Lower lobe of right lung (tissue), 2 donors: ENCODE results near the gene C1S. TPM values are rescaled to one million over a fixed set of nuclear protein-coding genes. Genes with fewer than 3 reads are reported as not detected.

Experiments
- ATAC-seq, 2 donors: fragments of 200-7000 bp; cut with Tn5 transposase; one replicate each; pipeline ENCODE4 v1.9.1; 2020 to 2022; ENCODE audit warnings: mild to moderate bottlenecking in 2 of 2, moderate library complexity in 2 of 2
- DNase-seq: peaks from one replicate; pipeline ENCODE4 v3.0.0-alpha.2; 2020
- H3K27ac ChIP-seq: fragments of 200-600 bp; one replicate; pipeline ENCODE4 v1.8.0; 2022
- H3K27me3 ChIP-seq: fragments of 200-600 bp; one replicate; pipeline ENCODE4 v1.8.0; 2022; ENCODE audit warnings: low read depth
- H3K36me3 ChIP-seq: fragments of 200-600 bp; one replicate; pipeline ENCODE4 v1.8.0; 2022; ENCODE audit warnings: mild to moderate bottlenecking
- H3K4me1 ChIP-seq: fragments of 200-600 bp; one replicate; pipeline ENCODE4 v1.8.0; 2022
- H3K4me3 ChIP-seq: fragments of 200-600 bp; one replicate; pipeline ENCODE4 v1.8.0; 2022; ENCODE audit warnings: mild to moderate bottlenecking
- H3K9me3 ChIP-seq: fragments of 200-600 bp; one replicate; pipeline ENCODE4 v1.8.0; 2022
- intact Hi-C: fragments of 100-400 bp; cut with DNase I; formaldehyde crosslinking; loops from one replicate; pipeline ENCODE4 v1.11.0; 2022
- total RNA-seq: library from RNA; stranded (reverse); fragmentation: NEBNext Ultra II Directional; extraction: Animal tissue kit (Norgen Biotek cat#: 25700); gene quantifications from one replicate; pipeline ENCODE4 v1.2.1, GENCODE V29; 2021
- TF ChIP-seq, protein P1 (sequence below): fragments of 200-600 bp; IDR thresholded peaks from one replicate; pipeline ENCODE4 v1.8.0; 2022; ENCODE audit warnings: antibody characterized with exemption, mild to moderate bottlenecking
- donor health status: DM: no; HTN: yes; CAD: no; lungs with severe emphysema.

The C1S gene
- total RNA-seq, 1 donor from 2014 or later = 280 TPM

DNA sequence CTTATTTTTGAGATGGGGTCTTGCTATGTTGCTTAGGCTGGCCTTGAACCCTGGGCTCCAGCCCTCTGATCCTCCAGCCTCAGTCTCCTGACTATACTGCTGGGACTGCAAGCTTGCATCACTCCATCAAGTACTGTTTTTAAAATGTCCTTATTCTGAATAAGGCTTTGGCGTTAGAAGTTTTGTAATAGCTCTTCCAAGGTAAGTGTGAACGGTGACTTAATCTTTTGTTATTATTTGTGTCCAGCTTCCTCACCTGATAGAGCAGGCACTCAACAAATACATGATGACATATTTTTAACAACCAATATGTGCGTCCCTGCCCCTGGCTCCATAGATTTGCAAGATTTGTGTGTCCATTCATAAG lies 47.1 kb downstream of the C1S start:
- no peaks in the 10 kb centered on the region for H3K27me3 ChIP-seq
- no peaks in the 10 kb centered on the region for H3K9me3 ChIP-seq
- TF ChIP-seq, protein P1, sequence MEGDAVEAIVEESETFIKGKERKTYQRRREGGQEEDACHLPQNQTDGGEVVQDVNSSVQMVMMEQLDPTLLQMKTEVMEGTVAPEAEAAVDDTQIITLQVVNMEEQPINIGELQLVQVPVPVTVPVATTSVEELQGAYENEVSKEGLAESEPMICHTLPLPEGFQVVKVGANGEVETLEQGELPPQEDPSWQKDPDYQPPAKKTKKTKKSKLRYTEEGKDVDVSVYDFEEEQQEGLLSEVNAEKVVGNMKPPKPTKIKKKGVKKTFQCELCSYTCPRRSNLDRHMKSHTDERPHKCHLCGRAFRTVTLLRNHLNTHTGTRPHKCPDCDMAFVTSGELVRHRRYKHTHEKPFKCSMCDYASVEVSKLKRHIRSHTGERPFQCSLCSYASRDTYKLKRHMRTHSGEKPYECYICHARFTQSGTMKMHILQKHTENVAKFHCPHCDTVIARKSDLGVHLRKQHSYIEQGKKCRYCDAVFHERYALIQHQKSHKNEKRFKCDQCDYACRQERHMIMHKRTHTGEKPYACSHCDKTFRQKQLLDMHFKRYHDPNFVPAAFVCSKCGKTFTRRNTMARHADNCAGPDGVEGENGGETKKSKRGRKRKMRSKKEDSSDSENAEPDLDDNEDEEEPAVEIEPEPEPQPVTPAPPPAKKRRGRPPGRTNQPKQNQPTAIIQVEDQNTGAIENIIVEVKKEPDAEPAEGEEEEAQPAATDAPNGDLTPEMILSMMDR = no peak
- peak; percentile 34 to 65 for ATAC-seq
- peak overlapping the region; percentile 73 for H3K4me3 ChIP-seq
- no peak for DNase-seq
- intact Hi-C loops = no loop called here
- H3K27ac ChIP-seq = peak overlapping the region; percentile 96
- H3K36me3 ChIP-seq = peaks cover 22% of the 10 kb centered on the region
- H3K4me1 ChIP-seq = peaks cover 33% of the 10 kb centered on the region

DNA sequence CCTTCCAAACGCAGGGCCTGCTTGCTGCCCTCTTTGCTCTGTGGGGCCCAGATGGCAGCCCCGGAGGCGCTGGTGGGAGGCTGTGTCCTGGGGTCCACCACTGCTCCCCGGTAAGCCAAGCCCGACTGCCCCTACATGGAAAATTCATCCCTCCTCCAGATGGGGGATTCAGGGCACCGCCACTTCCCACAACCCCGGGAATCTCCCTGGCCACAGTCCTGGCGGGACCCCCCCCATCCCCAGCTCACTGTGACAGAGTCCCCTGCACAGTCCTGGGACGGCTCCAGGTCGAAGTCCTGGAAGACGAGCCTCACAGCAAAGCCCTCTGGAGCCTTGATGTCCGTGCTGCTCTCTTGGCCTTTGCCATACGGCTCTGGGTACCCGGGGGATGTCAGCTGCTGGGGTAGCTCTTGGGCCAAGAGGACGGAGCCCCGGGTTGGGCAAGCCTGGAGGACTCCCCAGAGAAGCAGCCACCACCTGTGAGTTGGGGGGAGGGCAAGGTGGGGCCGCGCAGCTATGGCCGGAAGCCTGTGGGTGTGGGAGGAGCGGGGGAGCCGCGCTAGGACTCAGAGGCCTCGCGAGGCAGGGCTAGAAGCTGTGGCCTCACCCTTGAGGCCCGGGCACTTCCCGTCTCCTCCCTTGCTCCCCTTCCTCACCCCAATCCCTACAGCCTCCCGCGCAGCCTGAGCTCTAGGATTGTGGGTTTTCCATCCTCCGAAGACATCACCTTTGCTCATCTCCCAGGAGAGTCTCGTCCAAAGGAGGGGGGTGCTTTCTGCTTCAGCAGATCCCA lies 47.7 kb downstream of the C1S start:
- H3K27ac ChIP-seq = peak overlapping the region; percentile 96
- no peaks in the 10 kb centered on the region for H3K27me3 ChIP-seq
- H3K4me3 ChIP-seq = peak overlapping the region; percentile 73
- DNase-seq (peak; percentile 93), ATAC-seq (peak; percentile 93 to 95)
- H3K36me3 ChIP-seq = peaks cover 17% of the 10 kb centered on the region
- TF ChIP-seq, protein P1 = no peak
- no peaks in the 10 kb centered on the region for H3K9me3 ChIP-seq
- intact Hi-C loops = no loop called here
- H3K4me1 ChIP-seq = peaks cover 38% of the 10 kb centered on the region

DNA sequence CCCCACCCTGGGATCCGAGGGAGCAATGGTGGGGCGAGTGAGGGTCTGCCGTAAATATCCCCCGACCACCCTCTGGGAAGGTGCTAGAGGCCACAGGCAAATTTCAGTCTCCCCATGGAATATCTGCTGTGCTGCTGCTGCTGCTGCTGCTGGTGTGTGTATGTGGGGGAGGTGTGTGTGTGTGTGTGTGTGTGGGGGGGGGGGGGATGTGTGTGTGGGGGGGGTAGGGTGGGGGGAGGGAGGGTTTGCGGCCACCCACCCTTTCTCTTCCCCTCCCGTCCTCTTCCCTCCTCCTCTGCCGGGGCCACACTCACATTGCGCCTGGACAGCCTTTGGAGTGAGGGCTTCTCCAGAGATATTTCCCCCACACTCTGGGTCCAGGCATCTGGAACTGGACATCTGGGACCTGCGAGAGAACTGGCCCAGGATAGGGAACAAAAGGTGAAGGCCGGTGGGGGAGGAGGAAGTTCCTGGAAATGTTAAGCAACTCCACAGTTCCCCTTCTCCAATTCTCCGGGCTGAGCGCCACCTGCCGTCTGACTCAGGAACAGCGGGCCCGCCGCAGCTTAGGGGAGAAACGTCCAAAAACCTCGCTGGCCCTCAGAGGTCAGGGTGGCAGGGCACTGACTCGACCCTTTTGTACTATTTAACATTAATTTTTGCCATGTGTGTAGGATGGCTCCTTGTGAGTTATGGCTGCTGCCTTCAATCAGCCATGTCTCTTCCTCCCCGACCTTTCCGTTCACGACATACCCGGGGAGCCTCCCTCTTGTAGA lies 48.5 kb downstream of the C1S start, which contains the start of gene C1RL:
TSS of gene C1RL (minus strand) at position 419 of the 776 bp plus-strand sequence. CDS start at position 385, 34 bp downstream.
- ATAC-seq (peak; percentile 83 to 91), DNase-seq (peak; percentile 92)
- H3K27me3 ChIP-seq = no peaks in the 10 kb centered on the region
- H3K9me3 ChIP-seq = no peaks in the 10 kb centered on the region
- H3K4me1 ChIP-seq = peaks cover 42% of the 10 kb centered on the region
- intact Hi-C loops = no loop called here
- peaks cover 9% of the 10 kb centered on the region for H3K36me3 ChIP-seq
- TF ChIP-seq, protein P1 = peak; percentile 99
- H3K4me3 ChIP-seq = peak within 1 kb of the TSS; percentile 73
- peak within 1 kb of the TSS; percentile 96 for H3K27ac ChIP-seq

DNA sequence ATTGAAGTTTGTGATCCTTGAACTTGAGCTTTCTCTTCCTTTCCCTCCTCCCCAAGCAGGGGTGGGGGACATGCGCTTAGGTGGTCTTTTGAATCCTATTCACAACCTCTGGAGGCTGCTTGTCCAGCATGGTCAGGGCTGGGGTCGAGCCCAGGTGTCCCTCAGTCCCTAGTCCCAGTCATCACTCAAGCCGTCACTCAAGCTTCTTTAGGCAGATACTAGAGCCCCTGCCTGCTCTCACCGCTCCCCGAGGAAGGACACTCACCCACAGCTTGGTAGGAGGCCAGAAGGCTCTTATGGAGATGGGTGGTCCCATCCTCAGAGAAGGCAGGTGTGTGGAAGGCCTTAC lies 49.0 kb downstream of the C1S start:
- intact Hi-C loops = no loop called here
- Histone ChIP-seq H3K4me3 (peak overlapping the region; percentile 73), H3K9me3 (no peaks in the 10 kb centered on the region), H3K4me1 (peaks cover 42% of the 10 kb centered on the region), H3K27me3 (no peaks in the 10 kb centered on the region), H3K27ac (peak overlapping the region; percentile 96), H3K36me3 (peaks cover 4% of the 10 kb centered on the region)
- DNase-seq (no peak), ATAC-seq (no peak)
- TF ChIP-seq, protein P1 = no peak

DNA sequence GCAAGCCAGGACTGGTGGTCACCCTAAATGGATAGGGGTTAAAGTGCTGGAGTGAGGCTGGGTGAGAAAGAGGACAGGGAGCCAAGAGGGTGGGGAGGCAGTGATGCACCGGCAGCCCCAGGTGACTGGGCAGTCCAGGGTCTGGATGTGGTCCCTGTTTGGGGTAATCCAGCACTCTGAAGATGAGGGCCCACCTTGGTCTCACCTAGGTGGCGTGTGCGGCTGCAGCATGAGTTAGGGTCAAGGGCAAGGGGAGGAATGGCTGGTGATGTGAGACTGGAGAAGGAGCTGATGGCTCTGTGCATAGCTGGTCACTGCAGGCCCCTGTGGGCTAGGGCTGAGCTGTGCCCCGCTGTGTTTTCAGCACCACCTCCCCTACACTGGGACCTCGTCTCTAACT lies 50.1 kb downstream of the C1S start:
- Histone ChIP-seq H3K27me3 (no peaks in the 10 kb centered on the region), H3K4me1 (peaks cover 42% of the 10 kb centered on the region), H3K9me3 (no peaks in the 10 kb centered on the region), H3K4me3 (no peak overlapping the region), H3K36me3 (peaks cover 5% of the 10 kb centered on the region), H3K27ac (no peak overlapping the region)
- TF ChIP-seq, protein P1 = no peak
- intact Hi-C loops = no loop called here
- DNase-seq = no peak
- ATAC-seq = no peak
